Ishikawa (cell line): ENCODE results near the gene NME3.

Experiments used
- CEBPB ChIP-seq: IDR thresholded peaks from 2 replicates; pipeline ENCODE4 v1.6.1; 2012
- CREB1 ChIP-seq: IDR thresholded peaks from 2 replicates; pipeline ENCODE4 v1.6.1; 2012; ENCODE audit warnings: low read depth
- EGR1 ChIP-seq: IDR thresholded peaks from 2 replicates; pipeline ENCODE4 v1.6.1; 2012
- EP300 ChIP-seq: IDR thresholded peaks from 2 replicates; pipeline ENCODE4 v1.6.1; 2012; ENCODE audit warnings: borderline replicate concordance
- FOXM1 ChIP-seq: IDR thresholded peaks from 2 replicates; pipeline ENCODE4 v1.6.1; 2012; ENCODE audit warnings: low read depth, borderline replicate concordance
- NFIC ChIP-seq: IDR thresholded peaks from 2 replicates; pipeline ENCODE4 v1.6.1; 2012
- RAD21 ChIP-seq: IDR thresholded peaks from 2 replicates; pipeline ENCODE4 v1.6.1; 2012; ENCODE audit warnings: low read depth
- TAF1 ChIP-seq: IDR thresholded peaks from 2 replicates; pipeline ENCODE4 v1.6.1; 2012; ENCODE audit warnings: low read depth, mild to moderate bottlenecking
- TCF12 ChIP-seq: IDR thresholded peaks from 2 replicates; pipeline ENCODE4 v1.6.1; 2012; ENCODE audit warnings: low read depth
- TEAD4 ChIP-seq: IDR thresholded peaks from 2 replicates; pipeline ENCODE4 v1.6.1; 2012
- YY1 ChIP-seq: IDR thresholded peaks from 2 replicates; pipeline ENCODE4 v1.6.1; 2012; ENCODE audit warnings: low read depth
- ZBTB7A ChIP-seq: IDR thresholded peaks from 2 replicates; pipeline ENCODE4 v1.6.1; 2012; ENCODE audit warnings: low read depth
- TF ChIP-seq, protein P1 (sequence below): IDR thresholded peaks from 2 replicates; pipeline ENCODE4 v1.6.1; 2012
- TF ChIP-seq, protein P2 (sequence below): IDR thresholded peaks from 2 replicates; pipeline ENCODE4 v1.6.1; 2012
- TF ChIP-seq, protein P3 (sequence below): IDR thresholded peaks from 2 replicates; pipeline ENCODE4 v1.6.1; 2012; ENCODE audit warnings: low read depth, mild to moderate bottlenecking

Gene NME3

DNA sequence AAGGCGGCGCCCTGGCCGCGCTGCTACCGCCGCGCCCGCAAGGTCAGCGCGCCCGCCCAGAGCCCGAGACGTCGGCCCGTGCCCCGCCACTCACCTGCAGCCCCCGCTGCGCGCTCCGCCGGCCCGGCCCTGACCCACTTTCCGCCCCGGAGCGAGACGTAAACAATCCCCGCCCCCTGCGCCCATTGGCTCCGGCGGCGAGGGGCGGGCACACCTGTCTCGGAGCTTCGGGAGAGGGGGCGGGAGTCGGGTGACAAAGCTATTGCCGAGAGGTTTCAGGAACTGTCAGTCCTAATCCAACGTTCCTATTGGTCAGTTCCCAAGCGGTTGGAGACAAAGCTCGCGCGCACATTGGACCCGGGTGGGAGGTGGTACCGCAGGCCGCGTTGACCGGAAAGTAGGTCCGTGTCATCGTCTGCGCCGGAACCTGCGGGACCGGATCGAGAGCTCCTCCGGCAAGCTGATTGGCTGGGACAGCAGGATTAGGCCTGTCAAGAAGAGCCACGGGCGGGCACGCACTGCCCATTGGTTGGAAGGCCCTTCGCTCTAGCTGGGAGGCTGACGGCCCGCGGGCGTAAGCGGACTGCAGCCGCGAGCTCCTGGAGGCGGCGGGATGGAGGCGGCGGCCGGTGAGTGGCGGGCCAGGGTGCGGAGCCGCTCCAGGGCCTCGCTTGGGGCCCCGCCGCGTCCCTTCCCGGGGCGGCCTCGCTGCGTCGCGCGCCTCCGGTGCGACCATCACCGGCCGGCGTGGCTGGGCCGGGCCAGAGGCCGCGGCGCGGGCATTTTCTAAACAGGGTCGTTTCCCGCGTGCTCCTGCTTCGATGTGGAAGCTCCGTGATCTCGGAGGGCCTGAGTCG, 11.3 kb upstream of the NME3 start, which contains the start of the genes NUBP2 and SPSB3:
TSS of gene NUBP2 (plus strand) at position 553 of the 857 bp plus-strand sequence. CDS start at position 614, 61 bp downstream.
TSS of gene SPSB3 (minus strand) at position 164 of the 857 bp plus-strand sequence. CDS start 1,088 bp downstream, outside the sequence.
- TF ChIP-seq TEAD4 = peak; percentile 27; the same call in 1 of the 2 replicates
- no peak; the same call in 1 of the 2 replicates for TF ChIP-seq EGR1
- TF ChIP-seq, protein P1, sequence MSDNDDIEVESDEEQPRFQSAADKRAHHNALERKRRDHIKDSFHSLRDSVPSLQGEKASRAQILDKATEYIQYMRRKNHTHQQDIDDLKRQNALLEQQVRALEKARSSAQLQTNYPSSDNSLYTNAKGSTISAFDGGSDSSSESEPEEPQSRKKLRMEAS = peak; percentile 62
- peak; percentile 50; the same call in 1 of the 2 replicates for TF ChIP-seq TAF1
- no peak; the same call in 1 of the 2 replicates for TF ChIP-seq YY1
- peak; percentile 95 for TF ChIP-seq CREB1
- TF ChIP-seq RAD21 = no peak
- peak; percentile 37; the same call in 1 of the 2 replicates for TF ChIP-seq TCF12
- TF ChIP-seq ZBTB7A = no peak
- TF ChIP-seq, protein P2, sequence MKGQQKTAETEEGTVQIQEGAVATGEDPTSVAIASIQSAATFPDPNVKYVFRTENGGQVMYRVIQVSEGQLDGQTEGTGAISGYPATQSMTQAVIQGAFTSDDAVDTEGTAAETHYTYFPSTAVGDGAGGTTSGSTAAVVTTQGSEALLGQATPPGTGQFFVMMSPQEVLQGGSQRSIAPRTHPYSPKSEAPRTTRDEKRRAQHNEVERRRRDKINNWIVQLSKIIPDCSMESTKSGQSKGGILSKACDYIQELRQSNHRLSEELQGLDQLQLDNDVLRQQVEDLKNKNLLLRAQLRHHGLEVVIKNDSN = no peak; the same call in 1 of the 2 replicates
- 0 out of 2 replicates have a peak, but pooled peaks have one; percentile 21 for TF ChIP-seq FOXM1

DNA sequence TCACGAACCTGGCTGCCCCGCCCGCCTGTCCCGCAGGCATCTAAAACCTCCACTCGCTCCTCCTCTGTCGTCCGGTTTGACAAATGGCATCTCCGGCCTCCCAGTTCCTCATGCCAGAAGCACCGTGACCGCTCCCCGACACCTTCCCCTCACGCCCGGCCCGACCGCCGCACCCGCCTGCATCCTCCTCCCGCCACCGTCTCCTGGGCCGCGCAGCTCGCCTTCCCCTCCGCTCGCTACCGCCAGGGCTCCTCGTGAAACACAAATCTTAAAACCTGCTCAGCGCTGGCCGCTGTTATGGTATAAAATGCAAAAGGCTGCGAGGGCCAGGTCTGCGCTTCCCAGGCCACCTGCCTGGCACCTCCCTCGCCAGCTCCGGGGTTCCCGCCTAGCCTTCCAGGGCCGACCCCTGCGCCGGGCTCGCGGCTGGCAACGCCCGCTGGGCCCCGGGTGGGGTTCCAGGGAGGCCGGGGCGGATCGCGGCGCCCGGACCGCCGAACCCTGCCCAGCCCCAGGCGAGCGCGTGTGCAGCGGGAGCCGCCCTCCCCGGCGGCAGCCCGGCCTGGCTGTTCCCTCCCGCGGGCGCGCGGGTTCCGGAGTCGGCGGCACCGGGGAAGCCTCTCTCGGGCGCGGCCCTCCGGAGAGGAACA, 10.5 kb upstream of the NME3 start:
- TF ChIP-seq, protein P1 = peak; percentile 35
- no peak for TF ChIP-seq NFIC
- TF ChIP-seq TEAD4 = 0 out of 2 replicates have a peak, but pooled peaks have one; percentile 19
- peak; percentile 30; the same call in 1 of the 2 replicates for TF ChIP-seq ZBTB7A
- TF ChIP-seq CREB1 = no peak
- no peak; the same call in 1 of the 2 replicates for TF ChIP-seq EP300

DNA sequence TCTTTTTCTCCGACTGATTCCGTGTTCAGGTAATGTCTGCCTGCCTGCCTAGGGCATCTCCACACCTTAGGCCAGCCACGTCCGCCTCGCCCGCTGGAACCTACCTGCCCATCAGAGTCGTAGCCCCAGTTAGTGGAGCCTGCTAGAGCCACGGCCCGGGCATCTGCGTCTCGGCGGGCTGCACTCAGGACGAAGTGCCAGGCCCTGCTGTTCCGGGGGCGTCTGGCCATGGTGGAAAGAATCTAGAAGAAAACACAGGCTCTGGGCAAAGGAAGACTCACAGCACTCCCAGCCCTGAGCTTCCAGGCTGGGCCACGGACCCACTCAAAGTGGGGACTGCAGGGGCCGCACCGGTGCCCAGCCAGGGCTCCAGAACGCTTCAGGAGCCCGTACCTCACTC, 9.9 kb upstream of the NME3 start:
- no peak for TF ChIP-seq YY1

DNA sequence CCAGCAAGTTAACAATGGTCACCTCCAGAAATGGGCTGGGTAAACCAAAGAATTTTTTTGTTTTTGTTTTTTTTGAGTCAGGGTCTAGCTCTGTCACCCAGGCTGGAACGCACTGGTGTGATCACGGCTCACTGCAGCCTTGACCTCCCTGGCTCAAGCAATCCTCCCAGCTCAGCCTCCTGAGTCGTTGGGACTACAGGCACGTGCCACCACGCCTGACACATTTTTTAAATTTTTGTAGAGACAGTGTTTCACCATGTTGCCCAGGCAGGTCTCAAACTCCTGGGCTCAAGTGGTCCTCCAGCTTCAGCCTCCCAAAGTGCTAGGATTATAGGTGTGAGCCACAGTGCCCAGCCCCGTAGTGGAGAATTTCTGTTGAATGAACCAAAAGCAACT, 9.3 kb upstream of the NME3 start:
- TF ChIP-seq TAF1 (no peak), TCF12 (no peak)

DNA sequence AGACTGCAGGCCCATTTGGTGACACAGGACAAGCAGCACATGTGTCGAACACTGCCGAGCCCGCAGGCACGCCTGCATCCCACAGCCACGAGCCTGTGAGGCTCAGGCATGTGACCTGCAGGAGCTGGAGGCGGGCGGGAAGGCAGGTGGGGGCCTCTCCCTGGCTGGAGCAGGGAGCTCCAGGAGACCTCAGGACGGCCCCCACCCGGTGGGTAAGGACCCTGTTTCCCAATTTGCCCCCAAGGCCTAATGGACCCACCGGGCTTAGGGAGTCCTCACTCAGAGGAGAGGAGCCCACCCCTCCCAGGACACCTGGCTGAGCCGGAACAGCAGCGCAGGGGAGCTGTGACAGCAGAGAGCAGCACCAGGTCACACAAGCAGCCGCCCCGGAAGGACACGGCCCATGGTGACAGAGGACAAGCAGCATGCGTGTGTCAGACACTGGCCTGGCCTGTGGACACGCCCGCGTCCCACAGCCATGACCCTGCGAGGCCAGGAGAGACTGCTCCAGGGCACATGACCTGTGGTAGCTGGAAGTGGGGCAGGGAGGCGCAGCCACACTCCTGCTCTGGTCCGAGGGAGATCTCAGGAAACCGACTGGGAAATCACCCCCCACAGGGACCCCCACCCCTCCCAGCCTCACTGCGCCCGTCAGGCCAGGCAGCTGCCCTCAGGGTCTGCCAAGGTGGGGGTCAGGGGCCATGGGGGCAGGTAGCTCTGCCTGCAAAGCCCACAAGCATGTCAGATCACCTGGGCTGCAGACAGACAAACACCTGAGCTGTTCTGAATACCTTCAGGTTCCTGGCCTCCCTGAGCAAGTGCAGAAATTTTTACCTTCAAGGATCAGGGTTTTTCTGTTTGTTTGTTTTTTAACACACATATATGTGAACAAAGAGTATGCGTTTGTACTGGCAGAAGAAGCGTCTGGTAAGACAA, 8.7 kb upstream of the NME3 start:
- TF ChIP-seq, protein P2 = 0 out of 2 replicates have a peak, but pooled peaks have one; percentile 6
- TF ChIP-seq CREB1 (no peak), FOXM1 (no peak)

DNA sequence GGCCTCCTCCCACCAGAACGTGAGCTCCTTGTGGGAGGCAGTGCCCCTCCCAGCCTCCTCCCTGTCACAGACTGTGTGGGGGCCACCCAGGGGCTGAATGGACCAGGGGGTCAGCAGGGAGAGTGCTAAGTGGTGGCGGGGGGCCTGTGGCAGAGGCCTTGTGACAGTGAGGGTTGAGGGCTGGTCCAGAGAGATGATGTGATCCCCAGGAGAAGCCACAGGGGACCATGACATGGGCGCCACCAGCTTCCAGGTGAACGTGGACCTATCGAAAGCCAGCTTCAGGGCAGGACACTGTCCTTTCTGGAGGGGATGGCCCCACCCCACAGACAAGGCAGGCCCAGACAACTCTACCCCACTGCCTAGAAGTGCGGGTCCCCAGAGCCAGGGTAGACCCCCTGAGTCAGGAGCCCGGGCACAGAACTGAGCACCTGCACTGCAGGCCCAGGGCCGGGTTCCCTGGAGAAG, 7.9 kb upstream of the NME3 start:
- TF ChIP-seq RAD21 (no peak), CREB1 (no peak), YY1 (no peak), TAF1 (no peak), TCF12 (no peak), EP300 (no peak), EGR1 (no peak), ZBTB7A (no peak), FOXM1 (no peak), CEBPB (no peak), TEAD4 (no peak), NFIC (no peak)
- TF ChIP-seq, protein P3, sequence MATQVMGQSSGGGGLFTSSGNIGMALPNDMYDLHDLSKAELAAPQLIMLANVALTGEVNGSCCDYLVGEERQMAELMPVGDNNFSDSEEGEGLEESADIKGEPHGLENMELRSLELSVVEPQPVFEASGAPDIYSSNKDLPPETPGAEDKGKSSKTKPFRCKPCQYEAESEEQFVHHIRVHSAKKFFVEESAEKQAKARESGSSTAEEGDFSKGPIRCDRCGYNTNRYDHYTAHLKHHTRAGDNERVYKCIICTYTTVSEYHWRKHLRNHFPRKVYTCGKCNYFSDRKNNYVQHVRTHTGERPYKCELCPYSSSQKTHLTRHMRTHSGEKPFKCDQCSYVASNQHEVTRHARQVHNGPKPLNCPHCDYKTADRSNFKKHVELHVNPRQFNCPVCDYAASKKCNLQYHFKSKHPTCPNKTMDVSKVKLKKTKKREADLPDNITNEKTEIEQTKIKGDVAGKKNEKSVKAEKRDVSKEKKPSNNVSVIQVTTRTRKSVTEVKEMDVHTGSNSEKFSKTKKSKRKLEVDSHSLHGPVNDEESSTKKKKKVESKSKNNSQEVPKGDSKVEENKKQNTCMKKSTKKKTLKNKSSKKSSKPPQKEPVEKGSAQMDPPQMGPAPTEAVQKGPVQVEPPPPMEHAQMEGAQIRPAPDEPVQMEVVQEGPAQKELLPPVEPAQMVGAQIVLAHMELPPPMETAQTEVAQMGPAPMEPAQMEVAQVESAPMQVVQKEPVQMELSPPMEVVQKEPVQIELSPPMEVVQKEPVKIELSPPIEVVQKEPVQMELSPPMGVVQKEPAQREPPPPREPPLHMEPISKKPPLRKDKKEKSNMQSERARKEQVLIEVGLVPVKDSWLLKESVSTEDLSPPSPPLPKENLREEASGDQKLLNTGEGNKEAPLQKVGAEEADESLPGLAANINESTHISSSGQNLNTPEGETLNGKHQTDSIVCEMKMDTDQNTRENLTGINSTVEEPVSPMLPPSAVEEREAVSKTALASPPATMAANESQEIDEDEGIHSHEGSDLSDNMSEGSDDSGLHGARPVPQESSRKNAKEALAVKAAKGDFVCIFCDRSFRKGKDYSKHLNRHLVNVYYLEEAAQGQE = no peak
- TF ChIP-seq, protein P1 = no peak
- TF ChIP-seq, protein P2 = no peak
